UCSD-AML1 (cell line): Measurements from ENCODE around the gene INPP5A.
"Not testable (repeated sequence)": the region's sequence is repeated elsewhere in the genome, so short reads cannot be mapped to it uniquely, and the experiment has no call there.

Source experiments
- DNase-seq: peaks from one replicate; lab custom pipeline; 2025; ENCODE audit not compliant: unreplicated experiment; lab: John Stamatoyannopoulos, UW

Gene INPP5A

DNA sequence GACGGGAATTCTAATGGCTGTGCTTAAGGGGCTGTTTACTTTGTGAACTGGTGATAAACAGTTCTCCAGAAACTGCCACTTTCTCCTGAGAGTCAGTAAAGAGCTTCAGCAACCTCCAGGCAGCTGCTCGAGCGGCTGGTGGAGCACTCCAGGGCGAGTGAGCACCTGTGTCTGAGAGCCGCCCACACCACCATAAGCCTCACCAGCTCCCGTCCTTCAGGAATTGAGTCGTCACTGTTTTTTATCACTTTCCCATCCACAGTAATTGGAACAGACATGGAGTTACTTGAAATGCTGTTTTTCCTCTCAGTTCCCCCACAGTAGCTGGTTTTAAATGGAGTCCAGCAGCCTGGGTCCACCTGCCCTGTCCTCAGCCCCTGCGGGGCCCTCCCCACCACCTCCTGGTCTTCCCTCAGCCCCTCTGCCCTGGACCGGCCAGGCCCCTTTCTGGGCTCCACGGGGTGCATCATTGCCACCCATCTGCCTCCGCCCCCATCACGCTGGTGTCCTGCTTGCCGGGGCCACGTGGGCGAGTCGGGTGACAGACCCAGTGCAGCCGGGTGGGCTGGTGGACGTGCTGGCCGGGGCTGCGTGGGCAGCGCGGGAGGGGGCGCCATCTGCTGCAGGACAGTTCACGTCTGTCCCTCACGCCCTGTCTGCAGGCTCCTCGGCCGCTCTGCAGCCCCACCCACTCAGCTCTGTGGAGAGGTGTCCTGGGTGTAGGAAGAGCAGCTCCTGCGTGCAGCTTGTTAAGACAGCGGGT, 192.4 kb downstream of the INPP5A start:
- DNase-seq: no peak

DNA sequence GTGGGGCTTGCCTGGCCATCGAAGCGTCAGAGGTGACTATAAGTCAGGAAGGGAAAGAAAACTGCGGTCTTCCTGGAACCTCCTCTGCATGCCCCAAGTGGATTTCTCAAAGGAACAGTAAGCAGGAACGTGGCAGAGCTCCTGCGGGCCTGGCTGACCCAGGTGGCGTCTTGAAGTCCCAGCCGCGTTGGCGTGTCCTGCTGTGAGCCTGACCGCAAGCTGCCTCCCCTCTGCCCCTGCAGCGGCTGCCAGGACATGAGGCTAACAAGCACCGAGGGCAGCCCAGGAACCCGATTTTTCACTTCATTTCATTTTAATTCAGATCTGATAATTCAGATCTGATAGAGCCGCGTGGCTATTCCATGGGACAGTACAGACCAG, 193.0 kb downstream of the INPP5A start:
- no peak for DNase-seq

DNA sequence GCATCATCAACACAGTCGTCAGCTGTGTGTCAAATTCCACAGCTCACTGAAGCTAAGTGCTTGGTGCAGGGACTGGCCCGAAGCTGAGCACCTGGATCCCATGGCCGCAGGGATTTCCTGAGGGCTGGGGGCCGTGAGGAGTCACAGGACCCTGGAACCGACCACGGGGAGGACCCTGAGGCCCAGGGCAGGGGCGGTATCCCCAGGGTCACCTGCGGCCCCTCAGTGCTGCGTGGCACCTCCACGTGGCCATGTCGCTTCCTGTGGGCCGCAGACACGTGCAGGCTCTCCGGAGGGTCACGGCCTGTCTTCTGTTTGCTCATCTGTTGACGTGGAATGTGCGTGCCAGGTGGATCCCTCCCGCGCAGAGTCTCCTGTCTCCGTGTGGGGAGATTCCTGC, 194.9 kb downstream of the INPP5A start:
- DNase-seq: no peak

DNA sequence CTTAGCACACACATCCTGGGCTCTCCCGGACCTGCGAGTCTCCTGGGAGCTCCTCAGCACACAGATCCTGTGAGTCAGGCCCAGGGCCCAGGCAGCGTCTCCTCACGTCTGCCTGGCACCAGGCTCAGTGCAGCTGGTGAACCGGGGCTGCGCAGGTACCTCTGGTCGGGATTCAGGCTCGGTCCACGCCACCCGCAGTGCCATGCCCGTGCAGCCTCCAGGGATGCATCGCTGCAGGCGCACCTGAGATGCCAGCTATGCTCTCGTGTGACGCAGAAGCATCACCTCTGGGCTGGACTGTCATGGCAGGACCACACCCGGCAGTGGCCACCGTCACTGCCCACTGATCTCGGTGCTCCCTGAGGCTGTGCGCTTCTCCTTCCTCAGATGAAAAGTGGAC, 196.3 kb downstream of the INPP5A start:
- no peak for DNase-seq

DNA sequence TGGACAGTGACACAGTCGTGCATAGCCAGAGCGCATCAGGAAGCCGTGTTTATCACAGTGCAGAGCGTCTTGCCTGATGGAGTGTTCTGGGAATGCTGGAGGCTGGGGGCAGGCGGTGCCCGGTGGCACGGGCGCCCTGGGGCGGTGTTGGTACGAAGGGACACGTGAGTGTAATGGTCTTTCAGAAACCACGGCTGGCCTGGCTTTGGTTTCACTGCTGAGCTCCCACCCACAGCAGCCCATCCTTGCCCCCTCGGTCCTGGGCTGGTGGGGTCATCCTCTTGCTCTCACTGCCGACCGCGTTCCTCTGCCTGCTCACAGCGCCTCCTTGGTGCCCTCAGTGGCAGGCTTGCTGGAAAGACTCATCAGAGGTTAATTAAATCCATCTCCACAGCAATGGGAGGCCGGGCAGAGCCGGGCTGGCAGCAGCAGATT, 197.8 kb downstream of the INPP5A start:
- DNase-seq: no peak

GRCh38 chr10:132735923-132736391, 198.4 kb downstream of the INPP5A start:
- DNase-seq: no peak

GRCh38 chr10:132737390-132738048, 199.9 kb downstream of the INPP5A start:
- DNase-seq: no peak

DNA sequence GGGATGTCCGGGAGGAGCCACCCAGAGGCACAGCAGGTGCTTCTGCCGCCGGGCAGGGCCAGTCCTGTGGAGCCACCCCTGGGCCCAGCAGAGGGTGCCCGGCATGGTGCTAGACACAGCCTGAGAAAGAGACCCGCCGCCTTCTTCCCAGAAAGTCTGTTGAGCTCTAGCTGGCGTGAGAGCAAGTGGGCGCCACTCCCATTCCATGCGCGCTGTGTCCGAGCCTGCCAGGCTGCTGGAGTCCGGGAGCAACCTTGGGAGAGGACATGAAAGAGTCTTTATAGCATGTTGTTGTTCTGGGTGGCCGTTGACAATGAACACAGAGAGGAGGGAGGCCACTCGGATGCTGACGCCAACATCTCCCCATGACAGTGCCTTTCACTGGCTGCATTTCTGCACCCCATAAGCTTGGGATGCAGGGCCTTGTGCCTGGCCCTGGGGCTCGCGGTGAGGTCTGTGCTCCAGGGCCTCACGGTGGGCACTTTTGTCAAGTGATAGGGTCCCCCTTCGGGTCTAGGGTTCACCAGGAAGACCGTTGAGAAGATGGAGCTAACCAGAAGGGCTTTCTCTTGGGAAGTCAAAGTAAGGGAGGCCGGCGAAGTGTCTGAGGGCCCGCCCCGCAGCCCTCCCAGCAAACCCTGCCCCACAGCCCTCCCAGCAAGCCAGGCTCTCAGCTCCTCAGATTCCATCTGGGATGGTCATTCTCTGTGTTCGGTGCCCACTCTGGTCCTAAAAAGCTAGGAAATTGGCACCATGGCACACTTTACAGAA, 201.1 kb downstream of the INPP5A start:
- DNase-seq: no peak

DNA sequence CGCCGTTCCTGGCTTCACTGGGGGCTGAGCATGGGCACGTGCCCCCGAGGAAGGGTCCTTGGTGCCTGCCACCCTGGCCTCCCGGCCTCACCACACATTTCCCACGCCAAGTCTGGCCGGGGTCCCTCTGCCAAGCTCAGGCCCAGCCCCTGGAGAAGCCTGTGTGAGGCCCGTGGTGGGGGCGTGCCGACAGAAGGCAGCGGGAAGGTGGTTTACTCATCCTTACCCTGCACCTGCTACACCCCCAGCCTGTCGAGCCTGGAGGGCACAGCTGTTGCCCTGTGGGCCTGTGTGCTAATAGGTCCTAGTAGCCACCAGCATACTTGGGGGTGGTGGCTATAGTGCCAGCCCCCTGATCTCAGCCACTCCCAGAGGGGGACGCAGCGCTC, 201.6 kb downstream of the INPP5A start:
- DNase-seq: no peak

GRCh38 chr10:132740588-132740987, 203.0 kb downstream of the INPP5A start:
- DNase-seq: no peak

GRCh38 chr10:132742167-132742836, 204.7 kb downstream of the INPP5A start:
- no peak for DNase-seq

- no peak for DNase-seq
These were observed 205.2 kb downstream of the INPP5A start for GRCh38 chr10:132742837-132743194.

- not testable (repeated sequence) for DNase-seq
These were observed 205.8 kb downstream of the INPP5A start for GRCh38 chr10:132743196-132743924.

- no peak for DNase-seq
These were observed 206.4 kb downstream of the INPP5A start for GRCh38 chr10:132743925-132744490.

DNA sequence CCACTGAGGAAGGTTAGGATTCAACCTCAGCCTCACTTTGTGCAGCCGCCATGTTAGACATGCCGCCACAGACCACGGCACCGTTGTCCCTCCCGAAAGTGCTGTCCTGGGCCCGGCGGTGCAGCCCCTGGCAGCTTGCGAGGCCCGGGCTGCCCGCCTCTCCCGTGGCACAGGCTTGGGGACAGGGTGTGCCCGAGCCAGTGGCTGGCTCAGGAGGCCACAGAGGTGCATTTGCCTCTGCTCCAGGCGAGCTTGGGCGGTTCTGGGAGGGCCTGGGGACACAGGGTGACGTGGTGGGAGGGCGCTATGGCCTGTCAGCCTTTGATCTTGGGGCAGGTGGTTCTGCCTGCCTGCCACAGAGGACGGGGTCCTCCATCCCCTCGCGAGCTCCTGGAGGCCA, 207.3 kb downstream of the INPP5A start:
- no peak for DNase-seq

DNA sequence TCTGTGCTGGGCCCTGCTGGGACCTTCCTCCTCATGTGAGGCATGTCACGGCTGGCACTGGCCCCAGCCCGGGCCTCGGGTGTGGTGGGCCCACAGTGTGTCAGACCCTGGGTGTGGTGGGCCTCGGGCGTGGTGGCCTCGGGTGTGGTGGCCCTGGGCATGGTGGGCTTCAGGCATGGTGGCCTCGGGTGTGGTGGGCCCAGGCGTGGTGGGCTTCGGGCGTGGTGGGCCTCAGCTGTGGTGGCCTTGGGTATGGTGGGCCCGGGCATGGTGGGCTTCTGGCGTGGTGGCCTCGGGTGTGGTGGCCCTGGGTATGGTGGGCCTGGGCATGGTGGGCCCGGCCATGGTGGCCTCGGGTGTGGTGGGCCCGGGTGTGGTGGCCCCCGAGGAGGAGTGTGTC, 207.9 kb downstream of the INPP5A start:
- DNase-seq: no peak

DNA sequence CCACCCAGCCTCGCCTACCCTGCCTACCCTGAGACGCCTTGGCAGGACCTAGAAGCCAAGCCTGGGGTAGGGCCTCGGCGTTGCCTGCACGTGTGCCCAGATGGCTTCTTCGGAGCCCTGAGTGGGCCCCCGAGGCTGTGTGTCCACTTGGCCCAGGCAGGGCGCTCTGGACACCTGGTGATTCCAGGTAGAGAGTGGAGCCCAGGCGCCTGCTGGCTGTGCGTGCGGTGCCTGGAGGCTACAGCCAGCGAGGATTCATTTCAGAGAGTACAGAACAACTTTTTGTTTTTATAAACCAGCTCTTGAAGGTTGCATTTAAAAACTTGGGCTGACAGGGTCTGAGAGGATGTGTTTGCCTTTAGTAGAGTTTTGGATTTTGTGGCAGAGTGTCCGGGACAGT, 208.4 kb downstream of the INPP5A start:
- no peak for DNase-seq

GRCh38 chr10:132746386-132746785, 208.8 kb downstream of the INPP5A start:
- DNase-seq: no peak

GRCh38 chr10:132746801-132747625, 209.4 kb downstream of the INPP5A start:
- no peak for DNase-seq

GRCh38 chr10:132748135-132748534, 210.5 kb downstream of the INPP5A start:
- DNase-seq: no peak
